ENCODE data around the gene MLH1.
A peak's percentile ranks its signal among the peaks of the same experiment; 100 is the strongest.
"Not testable (repeated sequence)": the region's sequence is repeated elsewhere in the genome, so short reads cannot be mapped to it uniquely, and the experiment has no call there.

MLH1 gene

GRCh38 chr3:37039161-37039846, 46.0 kb downstream of the MLH1 start:
- Mint-ChIP-seq H3K36me3 (ENCODE audit: low read depth) (peaks cover 90% of the 10 kb centered on the region), H3K4me3 (no peak overlapping the region), H3K27me3 (no peaks in the 10 kb centered on the region), H3K4me1 (ENCODE audit: low read depth) (peaks cover 1% of the 10 kb centered on the region), H3K27ac (no peak overlapping the region), H3K9me3 (peaks cover 6% of the 10 kb centered on the region)
- no peak for DNase-seq

GRCh38 chr3:37040231-37040630, 46.9 kb downstream of the MLH1 start:
- H3K27me3 Mint-ChIP-seq: no peaks in the 10 kb centered on the region
- H3K4me1 Mint-ChIP-seq (ENCODE audit: low read depth): peaks cover 1% of the 10 kb centered on the region
- H3K27ac Mint-ChIP-seq: peak overlapping the region; percentile 51
- H3K36me3 Mint-ChIP-seq (ENCODE audit: low read depth): peaks cover 88% of the 10 kb centered on the region
- H3K4me3 Mint-ChIP-seq: no peak overlapping the region
- no peak for DNase-seq
- H3K9me3 Mint-ChIP-seq: peaks cover 2% of the 10 kb centered on the region

- Mint-ChIP-seq H3K27me3 (no peaks in the 10 kb centered on the region), H3K4me1 (ENCODE audit: low read depth) (peaks cover 1% of the 10 kb centered on the region), H3K9me3 (no peaks in the 10 kb centered on the region), H3K4me3 (no peak overlapping the region), H3K27ac (no peak overlapping the region), H3K36me3 (ENCODE audit: low read depth) (peaks cover 83% of the 10 kb centered on the region)
- DNase-seq: no peak
Observed at GRCh38 chr3:37041546-37042195, 48.4 kb downstream of the MLH1 start.

DNA sequence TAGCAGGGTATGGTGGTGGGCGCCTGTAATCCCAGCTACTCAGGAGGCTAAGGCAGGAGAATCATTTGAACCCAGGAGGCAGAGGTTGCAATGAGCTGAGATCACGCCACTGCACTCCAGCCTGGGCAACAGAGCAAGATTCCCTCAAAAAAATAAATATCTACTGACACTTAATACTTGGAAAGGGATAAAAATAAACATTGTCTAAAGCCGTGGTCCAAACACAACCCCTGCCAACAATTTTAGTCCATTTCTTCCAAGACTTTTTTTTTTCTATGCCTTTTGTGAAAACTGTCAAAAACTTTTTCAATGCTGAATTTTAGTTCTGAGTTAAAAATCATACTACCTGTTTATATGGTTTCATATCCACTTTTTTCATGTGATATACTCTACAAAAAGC, 49.4 kb downstream of the MLH1 start:
- H3K4me1 Mint-ChIP-seq (ENCODE audit: low read depth); H3K4me3 Mint-ChIP-seq; DNase-seq; H3K27ac Mint-ChIP-seq; H3K27me3 Mint-ChIP-seq; H3K9me3 Mint-ChIP-seq: not testable (repeated sequence)
- peaks cover 86% of the 10 kb centered on the region for H3K36me3 Mint-ChIP-seq (ENCODE audit: low read depth)

- no peak for DNase-seq
- Mint-ChIP-seq H3K4me3 (no peak overlapping the region), H3K27ac (peak overlapping the region; percentile 65), H3K27me3 (no peaks in the 10 kb centered on the region), H3K4me1 (ENCODE audit: low read depth) (peaks cover 22% of the 10 kb centered on the region), H3K9me3 (no peaks in the 10 kb centered on the region), H3K36me3 (ENCODE audit: low read depth) (peaks cover 93% of the 10 kb centered on the region)
Observed at GRCh38 chr3:37050282-37050681, 57.0 kb downstream of the MLH1 start.

DNA sequence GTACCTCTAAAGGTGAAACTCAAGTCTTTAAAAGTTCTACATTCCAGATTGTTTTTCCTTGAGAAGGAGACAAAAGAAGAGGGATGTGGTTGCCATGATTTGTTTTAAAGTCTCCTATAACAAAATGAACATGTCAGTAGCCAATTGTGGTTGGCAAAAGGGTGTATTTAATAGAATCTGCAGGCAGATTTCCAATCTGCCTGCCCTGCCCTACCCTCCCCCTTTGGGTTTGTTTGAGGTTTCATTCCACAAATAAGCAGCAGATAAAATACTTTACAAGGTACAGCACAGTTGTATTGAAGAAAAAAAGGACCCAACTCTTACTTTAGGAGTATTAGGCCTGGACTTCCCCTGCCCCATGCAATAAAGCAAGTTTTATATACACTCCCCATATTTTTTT, 59.5 kb downstream of the MLH1 start:
- DNase-seq: no peak
- Mint-ChIP-seq H3K36me3 (ENCODE audit: low read depth) (peaks cover 94% of the 10 kb centered on the region), H3K27ac (peak overlapping the region; percentile 53)

GRCh38 chr3:37053337-37053736, 60.0 kb downstream of the MLH1 start:
- H3K4me1 Mint-ChIP-seq (ENCODE audit: low read depth): peaks cover 31% of the 10 kb centered on the region
- no peaks in the 10 kb centered on the region for H3K27me3 Mint-ChIP-seq
- H3K4me3 Mint-ChIP-seq: no peak overlapping the region
- peak overlapping the region; percentile 94 for H3K27ac Mint-ChIP-seq
- peaks cover 92% of the 10 kb centered on the region for H3K36me3 Mint-ChIP-seq (ENCODE audit: low read depth)
- DNase-seq: no peak
- H3K9me3 Mint-ChIP-seq: no peaks in the 10 kb centered on the region

More for the DNA sequence above, 59.5 kb downstream of the MLH1 start:
- peaks cover 31% of the 10 kb centered on the region for H3K4me1 Mint-ChIP-seq (ENCODE audit: low read depth)
- H3K4me3 Mint-ChIP-seq: no peak overlapping the region
- no peaks in the 10 kb centered on the region for H3K27me3 Mint-ChIP-seq
- no peaks in the 10 kb centered on the region for H3K9me3 Mint-ChIP-seq

GRCh38 chr3:37053753-37054152, 60.4 kb downstream of the MLH1 start:
- no peak for DNase-seq
- H3K27ac Mint-ChIP-seq: peak overlapping the region; percentile 94
- peaks cover 92% of the 10 kb centered on the region for H3K36me3 Mint-ChIP-seq (ENCODE audit: low read depth)
- H3K9me3 Mint-ChIP-seq: no peaks in the 10 kb centered on the region
- H3K4me1 Mint-ChIP-seq (ENCODE audit: low read depth): peaks cover 31% of the 10 kb centered on the region
- H3K4me3 Mint-ChIP-seq: no peak overlapping the region
- H3K27me3 Mint-ChIP-seq: no peaks in the 10 kb centered on the region

DNA sequence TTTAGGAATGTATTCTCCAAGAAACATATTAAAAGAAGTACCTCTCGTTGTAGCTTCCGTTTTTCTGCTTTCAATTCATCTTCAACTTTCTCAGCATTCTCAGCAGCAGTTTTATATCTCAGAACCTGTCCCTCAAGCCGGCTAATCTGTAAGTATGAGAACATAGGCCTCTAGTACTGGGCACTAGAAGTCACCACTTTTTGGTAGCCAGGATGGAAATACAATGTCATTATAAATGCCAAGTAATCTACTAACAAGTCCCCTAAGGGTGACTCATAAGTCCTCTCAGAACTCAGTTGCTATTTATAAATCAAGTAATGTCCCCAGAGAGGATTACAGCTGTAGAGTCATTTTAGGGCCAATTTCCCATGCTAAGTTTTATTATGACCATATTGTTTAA, 61.1 kb downstream of the MLH1 start:
- Mint-ChIP-seq H3K9me3 (no peaks in the 10 kb centered on the region), H3K4me3 (peak overlapping the region; percentile 18), H3K27ac (peak overlapping the region; percentile 94), H3K27me3 (no peaks in the 10 kb centered on the region), H3K36me3 (ENCODE audit: low read depth) (peaks cover 90% of the 10 kb centered on the region), H3K4me1 (ENCODE audit: low read depth) (peaks cover 31% of the 10 kb centered on the region)
- DNase-seq: no peak

GRCh38 chr3:37055077-37055476, 61.8 kb downstream of the MLH1 start:
- not testable (repeated sequence) for H3K9me3 Mint-ChIP-seq, H3K27me3 Mint-ChIP-seq, H3K4me3 Mint-ChIP-seq, DNase-seq
- H3K4me1 Mint-ChIP-seq (ENCODE audit: low read depth): peaks cover 31% of the 10 kb centered on the region
- peak overlapping the region; percentile 94 for H3K27ac Mint-ChIP-seq
- H3K36me3 Mint-ChIP-seq (ENCODE audit: low read depth): peaks cover 87% of the 10 kb centered on the region

DNA sequence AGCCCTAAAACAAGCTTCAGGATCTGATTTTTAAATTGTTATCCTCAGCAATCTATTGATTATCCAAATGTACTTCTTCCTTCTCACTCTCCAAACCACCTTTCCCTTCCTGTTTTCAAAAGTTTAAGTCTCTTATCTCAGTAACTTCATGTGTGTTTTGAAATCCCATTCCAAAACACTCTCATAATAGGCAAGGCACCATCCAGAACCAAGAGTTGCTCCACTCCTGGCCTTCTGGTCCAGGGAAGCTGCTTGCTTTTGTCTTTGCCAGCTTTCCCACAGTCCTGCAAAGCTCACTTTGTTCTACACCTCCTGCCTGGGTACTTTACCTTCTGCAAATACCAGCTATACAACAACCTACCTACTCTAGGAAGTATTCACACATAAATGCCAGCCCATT, 63.5 kb downstream of the MLH1 start:
- H3K27ac Mint-ChIP-seq: peak overlapping the region; percentile 72
- no peaks in the 10 kb centered on the region for H3K9me3 Mint-ChIP-seq
- H3K36me3 Mint-ChIP-seq (ENCODE audit: low read depth): peaks cover 84% of the 10 kb centered on the region

DNA sequence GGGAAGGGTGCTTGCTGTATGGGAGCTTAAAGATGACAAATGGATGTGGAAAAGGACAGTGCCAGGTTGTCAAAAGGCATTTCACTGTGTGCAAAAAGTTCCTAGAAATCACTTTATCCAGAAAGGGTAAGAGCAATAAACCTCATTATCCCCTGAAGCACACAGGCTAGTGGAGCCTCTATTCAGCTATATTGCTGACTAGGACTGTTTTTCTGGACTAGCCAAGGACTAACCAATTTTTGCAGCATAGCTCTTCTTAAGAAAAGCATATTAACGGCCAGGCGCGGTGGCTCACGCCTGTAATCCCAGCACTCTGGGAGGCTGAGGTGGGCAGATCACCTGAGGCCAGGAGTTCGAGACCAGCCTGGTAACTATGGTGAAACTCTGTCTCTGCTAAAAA, 64.8 kb downstream of the MLH1 start:
- Mint-ChIP-seq H3K27me3 (no peaks in the 10 kb centered on the region), H3K36me3 (ENCODE audit: low read depth) (peaks cover 85% of the 10 kb centered on the region), H3K4me3 (no peak overlapping the region), H3K4me1 (ENCODE audit: low read depth) (peaks cover 29% of the 10 kb centered on the region), H3K27ac (no peak overlapping the region), H3K9me3 (no peaks in the 10 kb centered on the region)
- DNase-seq: no peak

More for the DNA sequence above, 63.5 kb downstream of the MLH1 start:
- Mint-ChIP-seq H3K27me3 (no peaks in the 10 kb centered on the region), H3K4me1 (ENCODE audit: low read depth) (peaks cover 31% of the 10 kb centered on the region), H3K4me3 (no peak overlapping the region)
- DNase-seq: no peak

DNA sequence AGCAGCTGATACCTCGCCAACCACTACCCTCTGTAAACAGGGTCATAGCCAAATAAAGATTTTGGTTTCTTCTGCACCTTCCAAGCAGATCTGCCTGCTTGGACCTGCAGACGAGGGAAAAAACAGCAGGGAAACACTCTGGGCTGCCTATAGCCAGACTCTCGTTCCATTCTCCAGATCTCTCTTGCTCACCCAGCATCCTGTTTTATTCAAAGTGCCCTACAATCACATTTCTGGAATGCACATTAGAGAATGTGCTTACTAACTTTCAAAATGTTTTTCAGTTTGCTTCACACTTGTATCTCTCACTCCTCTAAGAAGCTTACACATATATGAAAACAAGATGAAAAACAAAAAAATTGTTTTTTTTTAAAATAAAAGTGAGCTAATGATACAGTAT, 71.4 kb downstream of the MLH1 start:
- Mint-ChIP-seq H3K36me3 (ENCODE audit: low read depth) (peaks cover 62% of the 10 kb centered on the region), H3K4me3 (no peak overlapping the region), H3K4me1 (ENCODE audit: low read depth) (peaks cover 1% of the 10 kb centered on the region), H3K9me3 (no peaks in the 10 kb centered on the region), H3K27me3 (no peaks in the 10 kb centered on the region), H3K27ac (no peak overlapping the region)
- DNase-seq: no peak

- peaks cover 49% of the 10 kb centered on the region for H3K36me3 Mint-ChIP-seq (ENCODE audit: low read depth)
- H3K27me3 Mint-ChIP-seq: no peaks in the 10 kb centered on the region
- no peak overlapping the region for H3K27ac Mint-ChIP-seq
- no peaks in the 10 kb centered on the region for H3K9me3 Mint-ChIP-seq
- H3K4me3 Mint-ChIP-seq: no peak overlapping the region
- H3K4me1 Mint-ChIP-seq (ENCODE audit: low read depth): peaks cover 3% of the 10 kb centered on the region
- no peak for DNase-seq
Observed at GRCh38 chr3:37067577-37067976, 74.3 kb downstream of the MLH1 start.

DNA sequence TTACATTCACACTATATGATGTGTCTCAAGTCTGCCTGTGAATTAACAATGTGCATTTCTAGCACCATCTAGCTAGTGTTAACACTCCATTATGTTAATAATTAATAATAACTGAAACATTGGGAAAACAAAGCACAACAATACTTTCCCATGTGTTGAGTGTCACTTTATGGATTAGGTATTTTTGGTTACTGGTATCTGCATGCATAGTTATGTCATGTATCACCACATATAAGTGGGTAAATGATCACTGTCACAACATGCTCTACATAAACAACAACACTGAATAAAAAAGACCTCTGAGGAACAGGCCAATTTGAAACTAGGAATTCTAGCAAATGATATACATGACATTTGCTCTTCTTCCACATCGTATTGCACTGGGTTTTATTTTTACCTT, 74.7 kb downstream of the MLH1 start:
- no peaks in the 10 kb centered on the region for H3K27me3 Mint-ChIP-seq
- peaks cover 8% of the 10 kb centered on the region for H3K4me1 Mint-ChIP-seq (ENCODE audit: low read depth)
- H3K36me3 Mint-ChIP-seq (ENCODE audit: low read depth): peaks cover 48% of the 10 kb centered on the region
- H3K4me3 Mint-ChIP-seq: no peak overlapping the region
- no peaks in the 10 kb centered on the region for H3K9me3 Mint-ChIP-seq
- H3K27ac Mint-ChIP-seq: no peak overlapping the region
- DNase-seq: no peak
